Measurements from ENCODE around the gene DZIP1L.
"Not testable (repeated sequence)": the region's sequence is repeated elsewhere in the genome, so short reads cannot be mapped to it uniquely, and the experiment has no call there.

DZIP1L gene

DNA sequence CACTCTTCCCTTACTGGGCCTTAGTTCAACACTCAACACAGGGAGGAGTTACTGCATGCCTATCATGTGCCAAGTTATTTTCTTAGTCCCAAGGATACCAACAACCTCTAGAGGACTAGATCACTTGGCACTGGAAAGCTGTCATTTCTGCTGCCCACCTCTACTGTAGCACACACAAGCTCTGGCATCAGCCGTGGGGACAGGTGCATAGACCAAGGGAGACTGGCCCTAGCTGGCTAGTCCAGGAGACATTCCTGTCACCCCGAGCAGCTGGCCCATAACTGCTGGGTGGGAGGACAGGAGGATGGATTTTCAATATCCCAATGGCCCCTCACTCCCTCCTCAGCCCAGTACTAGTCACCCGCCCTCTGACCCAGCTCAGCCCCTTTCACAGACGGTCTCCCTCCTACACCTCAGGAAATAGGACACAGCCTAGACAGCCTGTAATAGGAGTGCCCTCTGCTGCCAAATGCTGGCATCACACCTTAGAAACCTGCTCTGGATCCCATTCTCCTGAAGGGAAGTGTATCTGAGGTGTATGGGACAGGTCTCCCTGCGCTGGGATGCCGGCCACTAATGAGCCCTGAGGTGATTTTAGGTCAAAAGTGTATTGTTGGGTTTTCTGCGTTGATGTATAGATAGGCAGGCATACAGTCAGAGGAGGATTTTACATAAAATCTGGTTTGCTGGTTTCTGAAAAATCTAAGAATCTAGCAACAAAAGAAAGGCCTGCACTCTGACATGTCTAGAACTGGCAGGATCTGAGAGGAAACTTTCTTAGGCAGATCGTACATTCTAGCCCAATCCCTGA, 3.4 kb upstream of the DZIP1L start:
- peak in 2 of 3 experiments; percentile 23 to 27 for DNase-seq (ENCODE audit: low read depth in 2 of 3, low spot score in 2 of 3)

DNA sequence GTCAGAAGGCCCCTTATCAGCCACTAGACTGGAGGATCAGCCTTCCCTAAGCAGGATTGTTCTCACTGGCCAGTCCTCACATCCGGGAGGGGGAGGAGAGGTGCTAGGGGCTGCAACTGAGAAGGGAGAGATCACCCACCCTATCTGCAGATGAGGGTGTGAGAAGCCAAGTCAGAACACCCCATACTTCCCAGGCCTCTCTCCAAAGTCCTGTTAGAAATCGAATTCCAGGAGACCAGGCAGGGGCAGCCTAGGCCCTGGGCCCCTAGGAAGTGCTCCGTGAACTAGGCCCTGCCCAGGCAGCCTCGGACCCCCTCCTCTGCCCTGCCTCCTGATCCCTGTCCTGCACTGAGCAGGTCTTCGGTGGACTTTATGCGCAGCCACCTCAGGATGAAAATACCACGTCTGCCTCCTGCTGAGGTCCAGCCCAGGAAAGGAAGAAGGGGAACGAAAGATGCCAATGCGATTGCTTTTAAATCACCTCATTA, 933 bp downstream of the DZIP1L start:
- DNase-seq (ENCODE audit: low read depth in 2 of 3, low spot score in 2 of 3): no peak

DNA sequence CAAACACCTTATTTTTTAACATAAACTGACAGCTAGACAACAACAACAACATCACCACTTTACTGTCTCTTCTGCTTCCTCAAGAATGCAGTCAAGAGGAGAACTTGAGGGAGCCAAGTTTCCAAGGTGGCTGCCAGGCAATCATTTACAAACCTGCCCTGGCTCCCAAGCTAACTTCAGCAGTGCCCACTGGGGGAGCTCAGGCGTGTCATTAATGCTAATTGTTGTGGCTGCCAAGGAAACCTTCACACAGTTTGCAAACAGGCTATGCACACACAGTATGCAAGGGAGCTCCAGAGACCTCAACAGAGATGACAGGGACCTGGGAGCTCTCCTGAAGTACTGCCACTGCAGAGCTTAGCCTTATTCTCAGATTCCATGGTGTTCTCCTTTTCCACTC, 2.1 kb downstream of the DZIP1L start:
- no peak for DNase-seq (ENCODE audit: low read depth in 2 of 3, low spot score in 2 of 3)

DNA sequence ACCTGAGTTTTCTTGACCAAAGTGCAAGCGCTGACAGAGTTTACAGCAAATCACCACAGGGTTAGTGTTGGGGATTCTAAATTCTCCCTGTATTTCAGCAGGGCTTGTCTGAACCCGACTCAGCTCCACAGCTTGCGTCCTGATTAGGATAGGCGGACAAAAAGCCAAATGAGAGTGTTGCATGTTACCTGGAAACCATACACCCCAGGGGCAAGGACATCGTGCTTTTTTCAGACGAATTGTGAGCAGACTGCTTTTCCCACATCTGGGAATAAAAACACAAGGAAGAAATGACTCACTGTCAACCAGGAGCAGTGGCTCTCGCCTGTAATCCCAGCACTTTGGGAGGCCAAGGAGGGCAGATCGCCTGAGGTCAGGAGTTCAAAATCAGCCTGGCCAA, 3.0 kb downstream of the DZIP1L start:
- no peak for DNase-seq (ENCODE audit: low read depth in 2 of 3, low spot score in 2 of 3)

DNA sequence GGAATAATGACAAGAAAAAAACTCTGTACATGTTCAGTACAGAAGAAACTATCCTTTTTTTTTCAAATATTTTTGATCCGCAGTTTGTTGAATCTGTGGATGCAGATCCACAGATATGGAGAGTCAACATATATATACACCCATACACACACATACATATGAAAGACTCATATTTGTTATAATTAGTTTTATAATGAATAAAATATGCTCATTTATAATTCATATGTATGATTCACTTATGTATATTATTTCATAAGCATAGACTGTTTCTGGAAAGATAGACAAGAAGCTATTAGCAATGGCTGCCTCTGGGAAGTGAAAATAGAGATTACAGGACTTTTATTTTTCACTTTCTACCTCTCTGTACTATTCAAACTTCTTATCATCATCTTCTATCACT, 9.8 kb downstream of the DZIP1L start:
- no peak for DNase-seq (ENCODE audit: low read depth in 2 of 3, low spot score in 2 of 3)

DNA sequence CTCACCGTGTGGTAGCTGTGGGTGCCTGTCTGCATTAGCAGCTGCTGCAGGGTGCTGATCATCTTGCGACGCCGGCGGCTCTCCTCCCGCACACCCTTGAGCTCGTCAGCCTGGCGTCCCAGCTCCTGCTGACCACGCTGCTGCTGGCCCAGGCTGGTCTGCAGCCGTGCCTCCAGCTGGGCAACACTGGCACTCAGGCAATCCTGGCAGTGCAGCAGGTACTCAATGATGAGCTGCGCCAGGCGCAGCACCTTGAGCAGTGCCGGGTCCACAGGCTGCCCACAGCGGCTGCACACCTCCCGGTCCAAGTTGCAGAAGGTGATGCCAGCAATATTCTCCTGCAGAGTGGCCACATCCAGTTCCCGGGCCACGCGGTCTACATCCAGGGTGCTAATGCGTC, 11.9 kb downstream of the DZIP1L start:
- no peak for DNase-seq (ENCODE audit: low read depth in 2 of 3, low spot score in 2 of 3)

DNA sequence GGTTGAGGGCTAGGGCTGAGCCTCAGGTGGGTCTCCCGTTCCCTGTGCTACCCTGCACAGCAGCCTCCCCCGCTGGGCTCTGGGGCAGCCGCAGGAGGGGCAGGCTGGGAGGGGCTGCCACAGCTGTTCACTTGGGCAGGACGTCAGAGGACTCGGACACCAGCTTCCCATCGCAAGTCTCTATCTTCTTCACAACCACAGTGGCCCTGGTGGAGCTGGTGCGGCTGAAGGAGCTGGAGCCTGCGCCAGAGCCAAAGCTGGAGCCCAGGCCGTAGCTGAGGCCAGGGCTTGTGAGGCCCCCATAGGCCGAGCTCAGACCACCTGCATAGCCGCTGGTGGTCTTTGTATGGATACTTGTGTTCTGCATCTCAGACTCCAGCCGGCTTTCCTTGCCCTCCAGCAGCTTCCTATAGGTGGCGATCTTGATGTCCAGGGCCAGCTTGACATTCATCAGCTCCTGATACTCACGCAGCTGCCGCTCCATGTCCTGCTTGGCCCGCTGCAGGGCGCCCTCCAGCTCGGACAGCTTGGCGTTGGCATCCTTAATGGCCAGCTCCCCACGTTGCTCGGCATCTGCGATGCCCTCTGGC, 14.0 kb downstream of the DZIP1L start:
- DNase-seq (ENCODE audit: low read depth in 2 of 3, low spot score in 2 of 3): not testable (repeated sequence)

DNA sequence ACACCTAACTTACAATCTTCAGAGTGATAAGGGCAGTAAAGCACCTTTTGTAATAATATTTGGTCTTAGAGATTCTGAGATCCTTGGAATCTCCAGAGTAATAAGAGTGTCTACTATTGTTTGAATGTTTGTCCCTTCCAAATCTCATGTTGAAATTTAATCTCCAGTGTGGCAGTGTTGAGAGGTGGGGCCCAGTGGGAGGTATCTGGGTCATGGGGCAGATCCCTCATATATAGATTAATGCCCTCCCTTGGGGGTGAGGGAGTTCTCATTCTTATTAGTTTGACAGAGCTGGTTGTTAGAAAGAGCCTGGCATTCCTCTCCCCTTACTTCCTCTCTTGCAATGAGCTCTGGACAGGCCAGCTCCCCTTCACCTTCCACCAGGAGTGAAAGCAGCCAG, 16.0 kb downstream of the DZIP1L start:
- no peak for DNase-seq (ENCODE audit: low read depth in 2 of 3, low spot score in 2 of 3)

DNA sequence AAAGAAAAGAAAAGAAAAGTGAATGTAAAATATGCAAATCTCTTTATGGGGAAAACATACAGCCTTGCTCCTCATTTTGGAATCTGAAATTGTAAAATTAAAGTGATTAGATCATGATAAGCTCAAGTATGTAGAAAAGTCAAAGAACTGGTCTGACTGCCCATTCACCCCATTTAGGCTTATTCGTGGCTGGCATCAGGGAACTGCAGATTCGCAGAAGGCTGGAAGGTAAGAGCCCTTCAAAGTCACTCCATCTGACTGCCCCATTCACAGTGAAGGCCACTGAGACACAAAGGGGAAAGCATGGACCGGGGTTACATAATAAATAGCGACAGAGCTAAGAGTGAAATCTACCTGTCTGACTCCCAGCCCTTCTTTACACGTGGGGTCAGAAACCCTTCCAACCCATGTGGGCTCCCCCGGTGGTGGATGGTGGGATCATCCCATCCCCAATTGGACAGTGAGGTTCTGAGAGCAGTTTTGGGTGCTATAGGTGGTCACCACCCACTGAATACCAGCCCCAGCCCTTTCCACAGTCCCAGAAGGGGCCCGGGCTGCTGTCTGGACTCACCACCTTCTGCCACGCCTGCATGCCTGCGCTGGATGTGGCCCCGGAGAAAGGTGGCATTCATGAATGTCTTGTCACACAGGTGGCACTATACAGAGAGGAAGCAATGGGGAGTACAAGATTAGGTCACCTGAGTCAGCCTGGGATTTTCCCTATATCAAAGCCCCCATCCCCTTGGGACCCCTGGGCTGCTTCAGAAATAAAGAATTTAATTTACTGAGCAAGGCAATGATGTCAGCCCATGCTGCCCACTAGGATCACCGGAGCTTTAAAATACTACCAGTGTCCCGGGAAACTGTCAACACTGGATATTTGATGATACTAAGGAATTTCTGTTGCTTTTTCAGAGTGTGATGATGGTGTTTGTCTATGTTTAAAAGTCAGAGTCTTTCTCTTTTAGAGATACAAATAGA, 17.9 kb downstream of the DZIP1L start:
- no peak for DNase-seq (ENCODE audit: low read depth in 2 of 3, low spot score in 2 of 3)

DNA sequence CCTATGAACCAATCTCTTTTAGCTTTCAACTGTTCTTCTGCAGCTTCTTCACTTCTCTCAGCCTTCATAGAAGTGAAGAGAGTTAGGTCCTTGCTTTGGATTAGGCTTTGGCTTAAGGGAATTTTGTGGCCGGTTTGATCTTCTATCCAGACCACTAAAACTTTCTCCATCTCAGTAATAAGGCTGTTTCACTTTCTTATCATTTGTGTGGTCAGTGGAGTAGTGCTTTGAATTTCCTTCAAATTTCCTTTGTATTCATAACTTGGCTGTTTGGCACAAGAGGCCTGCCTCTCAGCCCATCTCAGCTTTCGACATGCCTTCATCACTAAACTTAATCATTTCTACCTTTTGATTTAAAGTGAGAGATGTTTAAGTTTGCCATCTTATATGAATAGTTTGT, 21.7 kb downstream of the DZIP1L start:
- DNase-seq (ENCODE audit: low read depth in 2 of 3, low spot score in 2 of 3): no peak

DNA sequence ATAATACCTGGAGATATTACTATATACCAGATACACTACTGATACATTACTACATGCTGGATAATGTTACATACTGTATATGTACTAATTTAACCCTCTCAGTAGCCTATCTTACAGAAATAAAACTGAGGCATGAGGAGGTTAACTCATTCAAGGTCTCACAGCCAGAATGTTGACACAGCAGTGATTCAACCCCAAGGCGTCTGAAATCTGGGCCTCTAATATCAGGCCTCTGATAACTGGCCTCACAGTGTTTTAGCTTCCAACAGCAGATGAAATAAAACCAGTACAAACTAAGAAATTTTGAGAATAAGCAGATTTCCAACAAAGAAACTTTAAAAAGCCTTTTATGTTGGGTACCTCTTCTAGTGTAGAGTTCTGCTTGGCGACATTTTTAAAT, 23.4 kb downstream of the DZIP1L start:
- no peak for DNase-seq (ENCODE audit: low read depth in 2 of 3, low spot score in 2 of 3)

DNA sequence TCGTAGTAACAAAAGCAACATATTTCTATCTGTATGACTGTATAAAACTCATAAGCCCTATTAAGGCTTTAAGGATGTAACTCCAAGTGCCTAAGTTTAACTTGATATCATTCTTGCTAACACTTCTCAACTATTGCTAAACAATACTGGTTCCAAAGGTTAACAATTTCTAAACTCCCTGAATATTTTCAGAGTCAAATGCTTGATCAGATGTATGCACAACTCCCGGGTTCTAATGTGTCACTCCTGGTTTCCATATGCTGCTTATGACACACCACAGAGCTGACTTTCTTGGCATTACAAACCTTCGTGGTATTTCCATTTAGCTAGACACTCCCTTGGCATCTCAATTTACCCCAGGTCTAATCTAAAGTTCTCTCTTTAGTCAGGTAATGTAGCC, 26.3 kb downstream of the DZIP1L start:
- no peak for DNase-seq (ENCODE audit: low read depth in 2 of 3, low spot score in 2 of 3)

DNA sequence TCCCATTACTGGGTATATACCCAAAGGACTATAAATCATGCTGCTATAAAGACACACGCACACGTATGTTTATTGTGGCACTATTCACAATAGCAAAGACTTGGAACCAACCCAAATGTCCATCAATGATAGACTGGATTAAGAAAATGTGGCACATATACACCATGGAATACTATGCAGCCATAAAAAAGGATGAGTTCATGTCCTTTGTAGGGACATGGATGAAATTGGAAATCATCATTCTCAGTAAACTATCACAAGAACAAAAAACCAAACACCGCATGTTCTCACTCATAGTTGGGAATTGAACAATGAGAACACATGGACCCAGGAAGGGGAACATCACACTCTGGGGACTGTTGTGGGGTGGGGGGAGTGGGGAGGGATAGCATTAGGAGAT, 29.7 kb downstream of the DZIP1L start:
- DNase-seq (ENCODE audit: low read depth in 2 of 3, low spot score in 2 of 3): not testable (repeated sequence)

DNA sequence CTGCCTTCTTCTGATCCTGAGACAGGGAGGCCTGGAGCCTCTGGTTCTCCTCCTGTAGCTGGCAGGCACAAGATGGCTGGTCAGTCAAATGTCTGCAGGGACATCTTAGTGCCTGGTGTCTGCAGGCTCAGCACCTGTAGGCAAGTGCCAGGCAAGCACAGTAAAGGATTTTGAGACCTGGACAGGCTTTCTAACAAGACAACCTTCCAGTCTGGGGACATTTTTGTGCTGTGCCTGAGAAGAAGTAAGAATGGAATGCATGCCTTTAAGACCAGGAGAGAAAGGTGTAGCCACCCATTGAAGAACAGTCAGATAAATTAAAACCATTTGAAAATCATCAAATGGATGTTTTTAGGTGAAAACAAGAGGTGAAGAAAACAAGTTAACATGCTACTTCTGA, 31.2 kb downstream of the DZIP1L start:
- DNase-seq (ENCODE audit: low read depth in 2 of 3, low spot score in 2 of 3): no peak

DNA sequence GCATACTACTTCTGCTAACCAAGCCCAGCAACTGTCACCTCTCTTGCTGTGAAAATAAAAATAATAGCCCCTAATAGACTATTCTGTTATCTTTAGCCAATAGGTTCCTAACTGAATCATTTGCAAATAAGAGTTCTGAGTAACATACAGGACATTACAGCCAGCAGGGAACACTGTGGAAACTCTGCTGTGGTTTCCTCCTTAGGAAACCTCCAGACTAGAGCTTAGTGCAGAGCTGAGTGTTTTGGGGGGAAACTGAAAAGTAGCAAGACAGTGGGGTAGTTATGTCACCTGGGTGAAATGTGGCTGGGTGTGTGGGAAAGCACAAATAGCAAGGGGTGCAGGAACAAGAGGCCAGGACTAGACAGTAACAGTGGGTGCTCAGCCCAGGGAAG, 32.4 kb downstream of the DZIP1L start:
- DNase-seq (ENCODE audit: low read depth in 2 of 3, low spot score in 2 of 3): no peak

DNA sequence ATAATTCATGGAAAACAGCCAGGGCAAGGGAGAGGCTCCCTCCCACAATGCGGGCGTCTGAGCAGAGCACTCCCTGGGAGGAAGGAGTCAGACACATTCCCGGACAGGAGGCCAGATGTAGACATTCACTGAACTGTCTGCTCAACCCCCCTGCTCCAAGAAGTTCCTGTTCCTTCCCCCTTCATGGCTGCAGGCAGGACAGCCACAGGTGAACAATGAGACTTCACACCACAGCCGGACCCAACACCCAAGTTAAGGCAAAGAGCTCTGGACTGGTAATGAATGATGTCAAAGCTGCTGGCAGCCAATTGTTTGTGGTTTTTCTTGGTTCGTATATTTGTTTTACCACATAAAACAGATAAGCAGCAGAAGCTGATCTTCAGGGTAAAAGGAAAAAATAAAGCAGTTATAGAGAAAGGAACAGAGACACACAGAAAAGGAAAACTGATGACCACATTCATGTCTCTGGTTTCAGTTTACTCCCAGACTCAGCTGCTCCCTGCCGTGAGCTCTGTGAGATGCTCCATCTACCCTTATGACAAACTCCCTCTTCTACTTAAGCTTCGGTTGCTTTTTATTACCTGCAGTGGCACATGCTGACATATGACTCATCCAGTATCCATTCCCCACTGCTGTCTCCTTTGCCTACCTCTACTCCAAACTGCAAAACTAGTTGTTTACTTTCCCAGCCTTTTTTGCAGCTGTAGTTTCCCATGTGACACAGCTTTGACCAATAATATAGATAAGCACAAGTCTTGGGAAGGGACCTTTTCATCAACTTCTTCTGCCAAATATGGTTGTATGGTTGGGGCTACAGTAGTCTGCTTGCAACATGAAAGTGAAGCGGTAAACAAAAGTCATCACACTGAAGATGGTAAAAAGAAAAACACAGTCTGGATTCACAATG, 33.1 kb downstream of the DZIP1L start:
- no peak for DNase-seq (ENCODE audit: low read depth in 2 of 3, low spot score in 2 of 3)

DNA sequence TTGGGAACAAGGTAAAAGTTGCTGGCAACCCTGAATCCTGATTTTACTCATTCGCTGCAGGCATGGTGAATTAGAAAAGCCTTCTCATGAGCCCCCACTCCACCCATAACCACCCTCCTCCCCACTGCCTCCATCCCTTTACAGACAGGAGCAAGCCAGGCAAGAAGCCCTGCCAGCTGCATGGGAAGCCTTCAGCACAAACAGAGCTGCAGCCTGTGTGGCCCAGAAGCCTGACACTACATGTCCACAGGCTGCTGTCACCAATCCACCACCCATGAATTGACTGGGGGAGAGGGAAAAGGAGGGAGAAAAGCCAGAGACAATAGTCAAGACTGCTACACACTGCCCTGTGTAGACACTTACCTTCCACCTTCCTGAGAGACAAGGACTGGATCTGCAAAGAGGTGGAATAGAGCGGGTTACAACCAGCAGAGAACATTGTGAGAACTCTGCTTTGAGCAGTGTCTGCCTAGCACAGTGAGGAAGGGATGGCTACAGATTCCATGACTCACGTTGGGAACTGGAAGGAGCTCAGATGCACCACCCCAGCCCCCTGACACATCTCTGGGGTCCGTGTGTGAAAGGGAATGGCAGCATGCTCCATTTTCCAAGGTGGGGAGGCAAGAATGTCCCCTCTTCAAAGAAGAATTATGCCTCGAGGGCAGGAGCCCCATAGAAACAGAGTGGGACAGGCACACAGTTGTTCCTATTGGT, 33.9 kb downstream of the DZIP1L start:
- DNase-seq (ENCODE audit: low read depth in 2 of 3, low spot score in 2 of 3): no peak

DNA sequence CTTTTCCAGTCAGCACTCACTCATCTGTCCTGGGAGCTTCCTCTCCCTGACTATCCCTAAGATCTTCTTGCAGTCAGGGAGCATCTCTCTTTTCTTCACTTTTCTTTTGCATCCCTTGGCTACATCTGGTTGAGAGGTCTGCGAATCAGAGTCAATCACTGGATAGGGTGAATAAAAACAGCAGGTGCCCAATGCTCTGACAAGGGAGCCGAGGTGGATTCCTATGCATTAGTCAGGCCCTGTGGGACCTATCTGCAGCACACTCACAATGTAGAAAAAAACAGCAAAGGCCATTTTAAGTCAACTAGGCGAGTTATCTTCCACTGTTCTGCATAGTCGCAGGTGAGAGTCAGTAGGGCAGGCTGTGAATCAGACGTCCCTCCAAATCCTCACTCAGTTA, 35.5 kb downstream of the DZIP1L start:
- DNase-seq (ENCODE audit: low read depth in 2 of 3, low spot score in 2 of 3): no peak

DNA sequence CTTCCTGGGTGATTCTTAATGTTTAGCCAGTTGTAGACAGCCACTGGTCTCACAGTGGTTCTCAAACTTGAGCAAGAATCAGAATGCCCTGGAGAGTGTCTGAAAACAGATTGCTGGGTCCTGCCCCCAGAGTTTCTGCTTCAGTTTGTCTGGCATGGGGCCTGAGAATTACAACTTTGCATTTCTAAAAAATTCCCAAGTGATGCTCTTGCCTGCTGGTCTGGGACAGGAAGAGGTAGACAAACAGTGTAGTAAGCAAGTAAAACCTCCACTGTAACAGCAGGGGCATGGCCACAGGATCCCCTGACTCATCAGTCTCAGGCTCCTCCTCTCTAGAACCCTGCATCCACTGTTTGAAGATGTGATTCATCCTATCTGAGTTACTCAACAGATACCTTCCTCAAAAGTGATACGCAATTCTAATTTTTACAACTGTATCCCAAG, 36.5 kb downstream of the DZIP1L start:
- DNase-seq (ENCODE audit: low read depth in 2 of 3, low spot score in 2 of 3): no peak

DNA sequence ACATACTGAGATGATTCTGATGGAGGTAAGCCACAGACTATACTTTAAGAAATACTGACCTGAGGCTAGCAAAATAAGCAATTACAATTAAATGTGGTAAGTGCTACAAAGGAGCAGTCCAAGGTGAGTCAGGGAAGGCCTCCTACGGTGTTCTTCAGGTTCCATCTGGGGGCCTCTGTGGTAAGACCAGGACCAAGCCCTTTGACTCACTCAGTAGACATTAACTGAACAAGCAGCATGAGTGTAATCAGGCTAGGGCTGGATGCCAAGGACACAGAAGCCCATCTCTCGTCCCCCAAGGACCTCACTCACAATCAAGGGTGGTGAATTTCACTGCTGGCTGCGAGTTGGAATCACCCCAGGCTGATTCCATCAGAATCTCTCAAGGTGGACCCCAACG, 37.3 kb downstream of the DZIP1L start:
- DNase-seq (ENCODE audit: low read depth in 2 of 3, low spot score in 2 of 3): no peak
